Measurements from ENCODE around the gene INSYN2B.

Gene INSYN2B

GRCh38 chr5:169974121-169974770, 6.0 kb downstream of the INSYN2B start:
- TF ChIP-seq HDGF (IDR thresholded peaks at IDR 0.05; ENCODE audit: borderline replicate concordance): no peak
- TF ChIP-seq FOXA1 (IDR thresholded peaks at IDR 0.05): no peak
- TF ChIP-seq NFRKB (IDR thresholded peaks at IDR 0.05): no peak
- no peak for TF ChIP-seq LEF1 (IDR thresholded peaks at IDR 0.05; ENCODE audit: borderline replicate concordance)
- TF ChIP-seq ZNF384 (IDR thresholded peaks at IDR 0.05): no peak
- TF ChIP-seq, protein P1, sequence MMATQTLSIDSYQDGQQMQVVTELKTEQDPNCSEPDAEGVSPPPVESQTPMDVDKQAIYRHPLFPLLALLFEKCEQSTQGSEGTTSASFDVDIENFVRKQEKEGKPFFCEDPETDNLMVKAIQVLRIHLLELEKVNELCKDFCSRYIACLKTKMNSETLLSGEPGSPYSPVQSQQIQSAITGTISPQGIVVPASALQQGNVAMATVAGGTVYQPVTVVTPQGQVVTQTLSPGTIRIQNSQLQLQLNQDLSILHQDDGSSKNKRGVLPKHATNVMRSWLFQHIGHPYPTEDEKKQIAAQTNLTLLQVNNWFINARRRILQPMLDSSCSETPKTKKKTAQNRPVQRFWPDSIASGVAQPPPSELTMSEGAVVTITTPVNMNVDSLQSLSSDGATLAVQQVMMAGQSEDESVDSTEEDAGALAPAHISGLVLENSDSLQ (IDR thresholded peaks at IDR 0.05): no peak
- TF ChIP-seq BHLHE40 (IDR thresholded peaks at IDR 0.05; ENCODE audit: borderline replicate concordance): no peak
- no peak for TF ChIP-seq SP1 (IDR thresholded peaks at IDR 0.05)
- no peak for TF ChIP-seq SUZ12 (IDR thresholded peaks at IDR 0.05)
- no peak for TF ChIP-seq ELF4 (IDR thresholded peaks at IDR 0.05)
- TF ChIP-seq FOXK2 (IDR thresholded peaks at IDR 0.05): no peak
- no peak for TF ChIP-seq FOXM1 (IDR thresholded peaks at IDR 0.05; ENCODE audit: borderline replicate concordance)
- no peak for TF ChIP-seq L3MBTL2 (conservative IDR thresholded peaks at IDR 0.05)
- no peak for TF ChIP-seq CTBP1 (IDR thresholded peaks at IDR 0.05; ENCODE audit: borderline replicate concordance)
- no peak for TF ChIP-seq ARNT (IDR thresholded peaks at IDR 0.05)
- TF ChIP-seq TARDBP (IDR thresholded peaks at IDR 0.05): no peak
- ChIA-PET POLR2A (no interaction called here), CTCF (interaction anchor here (0.6 kb wide), 1 partner anchor 96 kb away, joined by 3 read pairs; no protein-coding TSS in a partner anchor)
- DNase-seq (ENCODE audit: extremely low spot score): no peak

DNA sequence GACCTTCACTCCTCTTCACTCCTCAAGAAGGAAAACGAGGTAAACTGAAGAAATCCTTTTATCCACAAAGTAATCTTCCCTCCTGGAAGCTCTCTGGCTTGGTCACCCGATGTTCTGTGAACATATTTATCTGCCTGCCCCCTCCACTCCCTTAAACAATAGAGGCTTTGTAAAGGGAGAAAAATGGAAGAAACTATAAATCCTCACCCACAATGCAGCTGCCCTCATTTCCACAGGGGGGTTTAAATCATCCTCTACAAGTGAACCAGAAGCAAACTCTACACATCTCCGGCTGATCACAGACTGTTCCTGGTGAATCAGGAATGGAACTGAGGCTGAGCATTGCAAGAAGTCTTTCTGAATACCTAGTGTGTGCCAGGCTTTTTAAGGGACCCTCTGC, 7.2 kb downstream of the INSYN2B start:
- POLR2A ChIA-PET: no interaction called here
- CTCF ChIA-PET: no interaction called here
- no peak for DNase-seq (ENCODE audit: extremely low spot score)
- TF ChIP-seq NFRKB (IDR thresholded peaks at IDR 0.05) (no peak), ZNF384 (IDR thresholded peaks at IDR 0.05) (no peak), FOXM1 (IDR thresholded peaks at IDR 0.05; ENCODE audit: borderline replicate concordance) (no peak), FOXA1 (IDR thresholded peaks at IDR 0.05) (no peak), HDGF (IDR thresholded peaks at IDR 0.05; ENCODE audit: borderline replicate concordance) (no peak), LEF1 (IDR thresholded peaks at IDR 0.05; ENCODE audit: borderline replicate concordance) (no peak), SUZ12 (IDR thresholded peaks at IDR 0.05) (no peak), ARNT (IDR thresholded peaks at IDR 0.05) (no peak), CTBP1 (IDR thresholded peaks at IDR 0.05; ENCODE audit: borderline replicate concordance) (no peak), ELF4 (IDR thresholded peaks at IDR 0.05) (no peak), L3MBTL2 (conservative IDR thresholded peaks at IDR 0.05) (no peak), SP1 (IDR thresholded peaks at IDR 0.05) (no peak), FOXK2 (IDR thresholded peaks at IDR 0.05) (no peak), TARDBP (IDR thresholded peaks at IDR 0.05) (no peak), BHLHE40 (IDR thresholded peaks at IDR 0.05; ENCODE audit: borderline replicate concordance) (no peak)
- TF ChIP-seq, protein P1 (IDR thresholded peaks at IDR 0.05): no peak

DNA sequence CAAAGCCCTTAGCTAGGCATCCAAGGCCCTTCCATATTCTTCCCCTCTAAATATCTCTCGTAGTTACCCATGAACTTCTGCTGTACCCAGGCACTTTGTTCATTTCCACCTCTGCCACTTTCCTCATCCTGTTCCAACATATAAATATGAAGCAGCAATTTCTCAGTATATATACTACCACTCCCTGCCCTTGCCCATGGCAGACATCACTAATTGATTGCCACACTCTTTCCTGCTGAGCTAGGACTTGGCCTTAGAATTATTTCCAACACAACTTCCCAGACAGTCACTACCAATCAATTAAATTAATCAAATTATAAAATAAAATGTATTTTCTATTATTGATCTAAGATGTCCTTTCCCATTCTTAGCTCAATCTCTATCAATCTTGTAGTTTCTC, 8.5 kb downstream of the INSYN2B start:
- CTCF ChIA-PET: interaction anchor here (2.4 kb wide), 1 partner anchor 9 kb away, joined by 16 read pairs; the partner anchor contains the start of gene INSYN2B
- DNase-seq (ENCODE audit: extremely low spot score): no peak
- TF ChIP-seq HDGF (IDR thresholded peaks at IDR 0.05; ENCODE audit: borderline replicate concordance) (no peak), ELF4 (IDR thresholded peaks at IDR 0.05) (no peak), LEF1 (IDR thresholded peaks at IDR 0.05; ENCODE audit: borderline replicate concordance) (no peak), CTBP1 (IDR thresholded peaks at IDR 0.05; ENCODE audit: borderline replicate concordance) (no peak), NFRKB (IDR thresholded peaks at IDR 0.05) (no peak), ARNT (IDR thresholded peaks at IDR 0.05) (no peak), L3MBTL2 (conservative IDR thresholded peaks at IDR 0.05) (no peak)
- TF ChIP-seq, protein P1 (IDR thresholded peaks at IDR 0.05): no peak
- POLR2A ChIA-PET: no interaction called here

GRCh38 chr5:169970911-169971765, 9.2 kb downstream of the INSYN2B start:
- ChIA-PET CTCF (interaction anchor here (0.6 to 2.4 kb wide), 2 partner anchors 9 to 300 kb away, joined by 3 to 16 read pairs; partner anchors contain the start of gene INSYN2B), POLR2A (interaction anchor here (0.6 kb wide), 1 partner anchor 248 kb away, joined by 4 read pairs; no protein-coding TSS in a partner anchor)
- TF ChIP-seq SP1 (IDR thresholded peaks at IDR 0.05) (no peak), FOXA1 (IDR thresholded peaks at IDR 0.05) (no peak), BHLHE40 (IDR thresholded peaks at IDR 0.05; ENCODE audit: borderline replicate concordance) (no peak), L3MBTL2 (conservative IDR thresholded peaks at IDR 0.05) (no peak), NFRKB (IDR thresholded peaks at IDR 0.05) (no peak), ZNF384 (IDR thresholded peaks at IDR 0.05) (no peak), TARDBP (IDR thresholded peaks at IDR 0.05) (no peak), ELF4 (IDR thresholded peaks at IDR 0.05) (no peak), SUZ12 (IDR thresholded peaks at IDR 0.05) (no peak), FOXM1 (IDR thresholded peaks at IDR 0.05; ENCODE audit: borderline replicate concordance) (no peak), HDGF (IDR thresholded peaks at IDR 0.05; ENCODE audit: borderline replicate concordance) (no peak), FOXK2 (IDR thresholded peaks at IDR 0.05) (no peak), CTBP1 (IDR thresholded peaks at IDR 0.05; ENCODE audit: borderline replicate concordance) (no peak), LEF1 (IDR thresholded peaks at IDR 0.05; ENCODE audit: borderline replicate concordance) (no peak), ARNT (IDR thresholded peaks at IDR 0.05) (no peak)
- TF ChIP-seq, protein P1 (IDR thresholded peaks at IDR 0.05): no peak
- DNase-seq (ENCODE audit: extremely low spot score): no peak
